ENCODE data around the gene RPL13.

GRCh38 chr16:89560378-89561141 is at the start of gene RPL13:
- TF ChIP-seq CTCF (IDR thresholded peaks at IDR 0.05) (no peak), POLR2A (IDR thresholded peaks at IDR 0.05) (peak; percentile 97 to 99)

Measured in sigmoid colon (tissue), 3 donors.